Activated naive CD8-positive, alpha-beta T cell treated with anti-CD3 and anti-CD28 coated beads, Interleukin-2, amount 10 ng/mL, durations not matched to agents 7 days and 5 days (primary cell): Measurements from ENCODE around the gene SIRPA. TPM values are rescaled to one million over a fixed set of nuclear protein-coding genes. Genes with fewer than 3 reads are reported as not detected.

Experiments used
- ATAC-seq: fragments of 150-1000 bp; cut with Tn5 transposase; one replicate; pipeline ENCODE4 v1.10.0; 2021; ENCODE audit warnings: low read depth, moderate library complexity
- POLR2A ChIA-PET: fragments of 350-600 bp; sonication (Branson Sonifier 250); formaldehyde crosslinking; loops from one replicate; lab custom pipeline; 2021; ENCODE audit warnings: antibody characterized with exemption; lab: Charles Lee
- DNase-seq: peaks from one replicate; pipeline ENCODE4 v3.0.0; 2021
- H3K27ac Mint-ChIP-seq: one replicate; pipeline ENCODE4 v1.8.0; 2022; ENCODE audit warnings: mild to moderate bottlenecking, mixed read lengths
- H3K27me3 Mint-ChIP-seq: one replicate; pipeline ENCODE4 v1.8.0; 2022; ENCODE audit warnings: mild to moderate bottlenecking, moderate library complexity, mixed read lengths
- H3K36me3 Mint-ChIP-seq: one replicate; pipeline ENCODE4 v1.8.0; 2021; ENCODE audit warnings: mild to moderate bottlenecking, mixed read lengths
- H3K4me1 Mint-ChIP-seq: one replicate; pipeline ENCODE4 v1.8.0; 2021; ENCODE audit warnings: mixed read lengths
- H3K4me3 Mint-ChIP-seq: one replicate; pipeline ENCODE4 v1.8.0; 2022; ENCODE audit warnings: mild to moderate bottlenecking, moderate library complexity, mixed read lengths
- H3K9me3 Mint-ChIP-seq: one replicate; pipeline ENCODE4 v1.8.0; 2021; ENCODE audit warnings: mixed read lengths
- total RNA-seq, 2 experiments: library from RNA; stranded (reverse); gene quantifications; one replicate each; pipeline ENCODE4 v1.2.3, GENCODE V29; 2021

SIRPA gene
- total RNA-seq, 2 experiments from 2014 or later, result 1.5 to 1.6 TPM

DNA sequence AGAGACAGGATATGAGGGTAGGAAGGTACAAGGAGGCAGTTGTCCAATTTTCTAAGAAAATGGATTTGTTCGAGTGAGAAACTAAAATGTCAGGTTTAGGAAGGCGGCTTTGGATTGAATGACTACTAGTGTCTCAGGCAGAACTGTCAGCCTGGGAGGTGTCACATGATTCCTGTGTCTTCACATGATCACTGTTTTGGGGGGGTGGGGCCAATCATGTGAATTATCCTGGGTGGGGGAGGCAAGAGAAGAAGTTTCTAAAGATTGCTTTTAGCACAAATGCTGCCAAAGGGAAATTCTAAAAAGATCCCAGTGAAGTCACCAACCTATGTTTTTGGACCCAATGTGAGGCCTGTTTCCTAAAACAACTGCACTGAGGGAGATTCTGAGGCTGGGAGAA, 2.3 kb downstream of the SIRPA start:
- POLR2A ChIA-PET, result no interaction called here
- Mint-ChIP-seq H3K9me3 (no peaks in the 10 kb centered on the region), H3K4me1 (peaks cover 2% of the 10 kb centered on the region), H3K27me3 (peaks cover 46% of the 10 kb centered on the region), H3K36me3 (no peaks in the 10 kb centered on the region), H3K27ac (no peak overlapping the region), H3K4me3 (no peak overlapping the region)
- DNase-seq (no peak), ATAC-seq (no peak)

GRCh38 chr20:1897965-1898464, 2.8 kb downstream of the SIRPA start:
- Mint-ChIP-seq H3K9me3 (no peaks in the 10 kb centered on the region), H3K4me1 (peaks cover 2% of the 10 kb centered on the region), H3K27ac (no peak overlapping the region), H3K36me3 (no peaks in the 10 kb centered on the region), H3K4me3 (no peak overlapping the region), H3K27me3 (peaks cover 41% of the 10 kb centered on the region)
- POLR2A ChIA-PET, result no interaction called here
- no peak for ATAC-seq
- DNase-seq, result no peak

DNA sequence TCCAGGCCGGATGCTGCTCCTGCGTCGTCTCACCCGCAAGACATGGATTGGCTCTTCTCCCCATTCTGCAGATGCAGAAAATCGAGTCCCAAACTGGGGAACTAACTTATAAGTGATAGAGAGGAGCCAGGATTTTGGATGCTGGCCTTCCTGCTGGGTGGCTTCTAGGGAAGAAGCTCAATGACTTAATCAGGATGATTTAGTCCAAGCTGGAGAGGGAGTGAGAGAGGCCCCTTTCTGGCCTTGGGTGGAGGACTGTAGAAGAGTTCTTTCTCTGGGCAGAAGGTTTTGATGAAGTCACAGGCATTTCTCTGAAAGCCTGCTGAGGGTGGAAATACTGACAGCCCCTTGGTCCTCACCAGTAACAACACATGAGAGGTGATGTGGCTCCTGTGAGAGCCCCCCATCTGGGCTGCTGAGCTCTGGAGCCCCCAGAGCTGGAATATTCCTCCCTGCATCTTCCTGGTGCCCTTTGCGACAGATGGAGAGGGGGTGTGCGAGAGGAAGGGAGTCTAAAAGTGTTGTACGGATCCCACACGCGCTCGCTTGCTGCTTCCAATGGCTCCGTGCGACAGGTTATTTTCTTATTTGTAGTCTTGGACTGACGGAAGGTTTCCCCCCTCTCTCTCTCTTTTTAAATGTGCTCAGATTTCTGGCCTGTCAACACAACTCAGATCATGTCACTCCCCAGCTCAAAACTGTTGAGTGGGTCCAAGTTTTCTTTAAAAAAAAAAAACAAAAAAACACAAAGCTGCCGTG, 3.5 kb downstream of the SIRPA start:
- H3K27me3 Mint-ChIP-seq, result peaks cover 39% of the 10 kb centered on the region
- ATAC-seq (no peak), DNase-seq (no peak)
- peaks cover 2% of the 10 kb centered on the region for H3K4me1 Mint-ChIP-seq
- no peak overlapping the region for H3K4me3 Mint-ChIP-seq
- no peaks in the 10 kb centered on the region for H3K36me3 Mint-ChIP-seq
- H3K27ac Mint-ChIP-seq, result no peak overlapping the region
- POLR2A ChIA-PET, result no interaction called here
- H3K9me3 Mint-ChIP-seq, result no peaks in the 10 kb centered on the region

GRCh38 chr20:1899241-1899525, 4.0 kb downstream of the SIRPA start:
- H3K27ac Mint-ChIP-seq, result no peak overlapping the region
- H3K27me3 Mint-ChIP-seq, result peaks cover 39% of the 10 kb centered on the region
- H3K36me3 Mint-ChIP-seq, result no peaks in the 10 kb centered on the region
- POLR2A ChIA-PET, result no interaction called here
- H3K4me1 Mint-ChIP-seq, result no peaks in the 10 kb centered on the region
- no peak for DNase-seq
- no peak overlapping the region for H3K4me3 Mint-ChIP-seq
- no peak for ATAC-seq
- H3K9me3 Mint-ChIP-seq, result no peaks in the 10 kb centered on the region

DNA sequence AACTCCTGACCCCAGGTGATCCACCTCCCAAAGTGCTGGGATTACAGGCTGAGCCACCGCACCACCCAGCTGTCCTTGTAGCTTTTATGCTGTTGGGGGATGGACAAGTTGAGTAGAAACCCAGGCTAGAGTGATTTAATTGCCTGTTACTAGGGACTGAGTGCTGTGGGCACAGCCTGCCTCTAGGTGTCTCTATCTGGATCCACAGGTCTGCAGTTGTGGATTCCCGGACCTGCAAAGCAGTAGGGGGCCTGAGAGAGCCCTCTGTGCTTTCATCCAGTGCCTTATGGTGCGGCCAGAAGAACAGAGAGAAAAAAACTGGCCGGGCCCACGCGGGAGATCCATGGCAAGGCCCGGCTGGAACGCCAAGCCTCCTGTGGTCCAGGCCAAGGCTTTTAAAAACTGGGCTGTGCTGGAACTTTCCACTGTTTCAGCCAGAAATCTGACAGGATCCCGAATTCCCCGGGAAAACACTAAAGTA, 5.2 kb downstream of the SIRPA start:
- no peak overlapping the region for H3K4me3 Mint-ChIP-seq

GRCh38 chr20:1901704-1902103, 6.5 kb downstream of the SIRPA start:
- no peak overlapping the region for H3K27ac Mint-ChIP-seq
- POLR2A ChIA-PET, result no interaction called here
- no peak for ATAC-seq
- no peak for DNase-seq
- peaks cover 6% of the 10 kb centered on the region for H3K4me1 Mint-ChIP-seq
- peaks cover 24% of the 10 kb centered on the region for H3K27me3 Mint-ChIP-seq
- no peaks in the 10 kb centered on the region for H3K9me3 Mint-ChIP-seq
- H3K36me3 Mint-ChIP-seq, result no peaks in the 10 kb centered on the region
- no peak overlapping the region for H3K4me3 Mint-ChIP-seq

More for the DNA sequence above, 5.2 kb downstream of the SIRPA start:
- Mint-ChIP-seq H3K9me3 (no peaks in the 10 kb centered on the region), H3K4me1 (no peaks in the 10 kb centered on the region), H3K27me3 (peaks cover 36% of the 10 kb centered on the region), H3K36me3 (no peaks in the 10 kb centered on the region), H3K27ac (no peak overlapping the region)
- ATAC-seq (no peak), DNase-seq (no peak)
- POLR2A ChIA-PET, result no interaction called here

DNA sequence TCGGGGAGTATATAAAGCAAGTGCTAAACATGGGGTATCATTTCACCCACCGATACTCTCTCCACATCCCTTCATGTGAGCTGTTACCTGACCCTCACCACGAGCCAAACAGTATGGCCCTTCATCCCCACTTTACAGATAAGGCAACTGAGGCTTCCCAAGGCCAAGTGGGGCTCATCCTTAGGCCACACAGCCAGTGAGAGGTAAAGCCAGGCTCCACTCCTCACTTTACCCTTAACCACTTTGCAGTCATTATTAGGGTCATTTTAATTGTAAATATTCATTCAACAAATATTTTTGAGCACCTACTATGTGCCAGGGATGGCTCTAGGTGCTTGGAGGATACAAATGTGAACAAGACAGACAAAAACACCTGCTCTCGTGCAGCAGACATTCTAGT, 7.0 kb downstream of the SIRPA start:
- Mint-ChIP-seq H3K4me1 (peaks cover 6% of the 10 kb centered on the region), H3K4me3 (no peak overlapping the region), H3K27me3 (peaks cover 19% of the 10 kb centered on the region), H3K36me3 (no peaks in the 10 kb centered on the region), H3K9me3 (no peaks in the 10 kb centered on the region), H3K27ac (no peak overlapping the region)
- POLR2A ChIA-PET, result no interaction called here
- DNase-seq (no peak), ATAC-seq (no peak)

- ATAC-seq (no peak), DNase-seq (no peak)
- POLR2A ChIA-PET, result no interaction called here
- peaks cover 6% of the 10 kb centered on the region for H3K4me1 Mint-ChIP-seq
- H3K36me3 Mint-ChIP-seq, result no peaks in the 10 kb centered on the region
- H3K4me3 Mint-ChIP-seq, result no peak overlapping the region
- H3K9me3 Mint-ChIP-seq, result no peaks in the 10 kb centered on the region
- no peak overlapping the region for H3K27ac Mint-ChIP-seq
- H3K27me3 Mint-ChIP-seq, result peaks cover 10% of the 10 kb centered on the region
Observed at GRCh38 chr20:1904135-1904534, 8.9 kb downstream of the SIRPA start.

- DNase-seq (no peak), ATAC-seq (no peak)
- no peaks in the 10 kb centered on the region for H3K9me3 Mint-ChIP-seq
- H3K4me3 Mint-ChIP-seq, result no peak overlapping the region
- POLR2A ChIA-PET, result no interaction called here
- H3K4me1 Mint-ChIP-seq, result peaks cover 6% of the 10 kb centered on the region
- no peaks in the 10 kb centered on the region for H3K36me3 Mint-ChIP-seq
- no peak overlapping the region for H3K27ac Mint-ChIP-seq
- H3K27me3 Mint-ChIP-seq, result peaks cover 10% of the 10 kb centered on the region
Observed at GRCh38 chr20:1905009-1905408, 9.8 kb downstream of the SIRPA start.

GRCh38 chr20:1905693-1906092, 10.5 kb downstream of the SIRPA start:
- H3K27ac Mint-ChIP-seq, result no peak overlapping the region
- H3K27me3 Mint-ChIP-seq, result peaks cover 13% of the 10 kb centered on the region
- peaks cover 6% of the 10 kb centered on the region for H3K4me1 Mint-ChIP-seq
- H3K9me3 Mint-ChIP-seq, result no peaks in the 10 kb centered on the region
- ATAC-seq (no peak), DNase-seq (no peak)
- POLR2A ChIA-PET, result no interaction called here
- no peak overlapping the region for H3K4me3 Mint-ChIP-seq
- no peaks in the 10 kb centered on the region for H3K36me3 Mint-ChIP-seq

DNA sequence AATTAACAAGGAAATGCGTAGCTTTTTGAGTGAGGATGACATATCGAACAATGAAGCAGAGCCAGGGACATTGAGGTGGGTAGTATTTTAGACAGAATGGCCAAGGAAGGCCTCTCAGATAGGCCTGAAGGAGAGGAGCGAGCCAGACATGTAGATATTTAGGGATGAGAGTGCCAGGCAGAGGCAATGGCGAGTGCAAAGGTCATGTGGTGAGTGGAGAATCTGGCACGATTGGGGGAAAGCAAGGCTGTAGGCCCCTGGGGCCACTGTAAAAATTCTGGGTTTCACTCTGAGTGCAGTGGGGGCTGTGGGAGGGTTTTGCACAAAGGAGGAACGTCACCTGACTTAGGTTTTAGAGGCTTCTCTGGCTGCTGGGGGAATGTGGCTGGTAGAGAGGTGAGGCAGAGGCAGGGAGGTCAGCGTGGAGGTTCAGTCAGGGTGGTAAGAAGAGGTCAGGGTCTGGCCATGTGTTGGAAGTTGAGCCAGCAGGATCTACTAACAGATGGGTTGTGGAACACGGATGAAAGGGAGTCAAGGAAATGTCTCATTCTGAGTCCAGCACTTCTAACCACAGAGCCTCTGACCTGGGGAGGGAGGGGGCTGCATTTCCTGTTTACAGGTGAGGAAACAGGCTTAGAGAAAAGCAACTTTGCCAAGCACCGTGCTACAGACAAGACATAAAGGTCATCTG, 11.3 kb downstream of the SIRPA start:
- Mint-ChIP-seq H3K4me3 (no peak overlapping the region), H3K4me1 (peaks cover 6% of the 10 kb centered on the region), H3K36me3 (no peaks in the 10 kb centered on the region), H3K27ac (peak overlapping the region; percentile 47), H3K9me3 (no peaks in the 10 kb centered on the region), H3K27me3 (peaks cover 13% of the 10 kb centered on the region)
- POLR2A ChIA-PET, result no interaction called here
- DNase-seq, result no peak
- no peak for ATAC-seq

GRCh38 chr20:1907586-1907985, 12.4 kb downstream of the SIRPA start:
- Mint-ChIP-seq H3K27me3 (peaks cover 9% of the 10 kb centered on the region), H3K9me3 (no peaks in the 10 kb centered on the region), H3K4me1 (peaks cover 6% of the 10 kb centered on the region), H3K36me3 (no peaks in the 10 kb centered on the region), H3K4me3 (no peak overlapping the region), H3K27ac (no peak overlapping the region)
- no peak for DNase-seq
- ATAC-seq, result no peak
- POLR2A ChIA-PET, result no interaction called here

GRCh38 chr20:1908191-1908590, 13.0 kb downstream of the SIRPA start:
- POLR2A ChIA-PET, result no interaction called here
- Mint-ChIP-seq H3K27ac (no peak overlapping the region), H3K36me3 (no peaks in the 10 kb centered on the region), H3K4me1 (peaks cover 6% of the 10 kb centered on the region), H3K27me3 (peaks cover 9% of the 10 kb centered on the region), H3K4me3 (no peak overlapping the region), H3K9me3 (no peaks in the 10 kb centered on the region)
- no peak for DNase-seq
- ATAC-seq, result no peak

GRCh38 chr20:1909097-1909496, 13.9 kb downstream of the SIRPA start:
- no peak for DNase-seq
- Mint-ChIP-seq H3K9me3 (no peaks in the 10 kb centered on the region), H3K36me3 (no peaks in the 10 kb centered on the region), H3K4me1 (peaks cover 6% of the 10 kb centered on the region), H3K27ac (no peak overlapping the region), H3K27me3 (peaks cover 4% of the 10 kb centered on the region), H3K4me3 (no peak overlapping the region)
- no peak for ATAC-seq
- POLR2A ChIA-PET, result no interaction called here
